ENCODE data around the gene GREB1.

Gene GREB1

DNA sequence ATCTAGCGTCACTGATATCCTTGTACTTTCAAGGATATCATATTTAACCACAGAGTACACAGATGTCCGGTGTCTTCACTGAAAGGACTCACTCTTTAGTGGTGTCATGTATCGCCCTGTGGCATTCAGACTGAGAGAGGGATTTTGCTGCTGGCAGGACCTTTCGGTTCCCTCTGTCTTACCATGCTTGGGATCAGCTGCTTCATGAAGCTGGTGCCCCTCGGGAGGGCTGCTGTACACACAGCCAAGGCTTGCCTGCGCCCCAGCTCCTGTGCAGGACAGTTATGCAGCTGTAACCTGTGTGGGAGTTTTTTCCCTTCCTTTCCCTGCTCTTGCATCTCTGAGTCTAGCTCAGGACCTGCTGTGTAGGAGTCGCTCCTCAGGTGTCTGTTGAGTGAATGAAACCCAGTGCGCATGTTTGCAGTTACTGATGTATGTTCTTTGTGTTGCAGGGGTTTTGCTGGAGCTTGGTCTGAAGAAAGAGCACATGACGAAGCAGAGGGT is 64.4 kb downstream of the GREB1 start:
- DNase-seq (ENCODE audit: low read depth in 2 of 2): no peak

DNA sequence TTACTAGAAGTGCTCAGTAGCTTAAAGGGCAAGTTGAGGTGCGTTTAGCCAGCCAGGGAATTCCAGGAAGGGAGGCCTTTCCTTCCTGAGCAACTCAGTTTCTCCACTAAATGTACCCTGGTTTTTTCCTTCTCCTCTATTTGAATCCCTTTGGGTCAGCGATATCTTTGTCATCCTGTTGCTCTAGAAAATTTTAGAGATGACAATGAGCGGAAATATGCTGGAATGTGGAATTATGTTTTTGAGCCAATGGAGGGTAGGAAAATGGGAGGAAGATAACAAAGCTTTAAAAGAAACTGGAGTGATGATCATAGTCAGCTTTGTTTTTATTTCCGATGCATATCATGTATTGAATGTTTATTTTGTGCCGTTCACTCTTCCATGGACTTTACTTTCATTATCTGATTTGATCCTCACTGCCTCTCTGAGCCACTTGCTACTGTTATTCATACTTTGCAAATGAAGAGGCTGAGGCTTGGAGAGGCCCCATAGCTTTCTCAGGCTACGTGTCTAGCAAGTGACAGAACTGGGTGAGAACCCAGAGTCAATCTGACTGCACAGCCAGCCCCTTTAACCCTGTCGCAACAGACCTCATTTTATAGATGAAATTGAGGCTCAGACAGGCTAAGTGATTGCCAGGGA is 68.8 kb downstream of the GREB1 start:
- DNase-seq (ENCODE audit: low read depth in 2 of 2): no peak

DNA sequence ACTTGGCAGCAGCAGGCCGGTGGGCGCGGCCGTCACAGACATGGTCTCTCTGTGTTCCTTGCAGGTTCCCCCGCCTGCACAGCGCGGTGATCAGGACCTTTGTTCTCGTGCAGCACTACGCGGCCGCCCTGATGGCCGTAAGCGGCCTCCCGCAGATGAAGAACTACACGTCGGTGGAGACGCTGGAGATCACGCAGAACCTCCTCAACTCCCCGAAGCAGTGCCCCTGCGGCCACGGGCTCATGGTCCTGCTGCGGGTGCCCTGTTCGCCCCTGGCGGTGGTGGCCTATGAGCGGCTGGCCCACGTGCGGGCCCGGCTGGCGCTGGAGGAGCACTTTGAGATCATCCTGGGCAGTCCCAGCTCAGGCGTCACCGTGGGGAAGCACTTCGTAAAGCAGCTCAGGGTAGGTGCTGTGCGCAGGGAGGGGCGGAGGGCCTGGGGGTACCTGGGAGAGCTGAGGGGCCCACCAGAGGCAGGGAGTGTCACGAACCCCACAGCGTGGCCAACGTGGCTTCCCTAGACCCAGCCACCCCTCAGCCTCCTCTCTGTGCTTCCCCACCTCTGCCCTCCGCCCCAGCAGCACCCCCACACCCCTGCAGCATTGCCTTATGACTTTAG is 76.9 kb downstream of the GREB1 start:
- no peak for DNase-seq (ENCODE audit: low read depth in 2 of 2)

DNA sequence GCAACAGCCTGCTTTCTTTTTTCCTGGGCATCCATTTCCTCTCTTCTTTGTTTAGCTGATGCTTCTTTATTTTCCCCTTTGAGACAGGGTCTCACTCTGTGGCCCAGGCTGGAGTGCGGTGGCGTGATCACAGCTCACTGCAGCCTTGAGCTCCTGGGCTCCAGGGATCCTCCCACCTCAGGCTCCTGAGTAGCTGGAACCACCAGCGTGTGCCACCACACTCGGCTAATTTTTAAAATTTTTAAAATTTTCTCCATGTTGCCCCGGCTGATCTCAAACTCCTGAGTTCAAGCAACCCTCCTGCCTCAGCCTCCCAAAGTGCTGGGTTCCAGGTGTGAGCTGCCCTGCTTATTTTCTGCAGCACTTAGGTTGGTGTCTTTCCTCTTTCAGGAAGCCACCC is 77.4 kb downstream of the GREB1 start:
- DNase-seq (ENCODE audit: low read depth in 2 of 2): no peak

DNA sequence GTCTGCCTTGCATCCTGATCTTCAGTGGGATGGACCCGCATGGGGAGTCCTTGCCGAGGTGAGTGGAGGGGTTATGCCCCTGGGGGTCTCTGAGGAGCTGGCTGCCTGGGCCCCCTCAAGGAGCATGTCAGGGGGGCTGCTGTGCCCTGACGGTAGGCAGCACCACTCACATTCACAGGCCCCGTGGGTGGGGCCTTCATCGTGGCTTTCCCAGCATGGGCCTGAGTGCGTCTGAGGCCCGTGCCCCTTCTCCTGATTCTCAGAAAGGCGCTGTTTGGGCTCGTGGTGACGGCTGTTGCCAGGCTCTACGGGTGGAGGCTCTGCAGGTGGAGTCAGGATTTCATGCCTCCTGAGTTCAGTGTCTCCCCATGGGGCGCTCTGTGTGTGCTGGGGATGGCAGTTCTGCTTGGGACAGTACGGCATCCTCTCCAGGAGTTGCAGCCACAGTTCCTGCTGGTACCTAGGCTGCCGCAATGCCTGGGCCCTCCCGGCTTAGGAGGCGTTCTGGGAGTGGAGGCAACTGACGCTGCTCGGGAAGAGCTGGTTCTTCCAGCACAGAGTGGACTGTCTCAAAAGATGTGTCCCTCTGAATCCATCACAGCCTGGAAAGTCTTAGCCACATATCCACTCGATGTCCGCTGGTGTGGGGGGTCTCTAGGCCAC is 78.8 kb downstream of the GREB1 start:
- DNase-seq (ENCODE audit: low read depth in 2 of 2): no peak

DNA sequence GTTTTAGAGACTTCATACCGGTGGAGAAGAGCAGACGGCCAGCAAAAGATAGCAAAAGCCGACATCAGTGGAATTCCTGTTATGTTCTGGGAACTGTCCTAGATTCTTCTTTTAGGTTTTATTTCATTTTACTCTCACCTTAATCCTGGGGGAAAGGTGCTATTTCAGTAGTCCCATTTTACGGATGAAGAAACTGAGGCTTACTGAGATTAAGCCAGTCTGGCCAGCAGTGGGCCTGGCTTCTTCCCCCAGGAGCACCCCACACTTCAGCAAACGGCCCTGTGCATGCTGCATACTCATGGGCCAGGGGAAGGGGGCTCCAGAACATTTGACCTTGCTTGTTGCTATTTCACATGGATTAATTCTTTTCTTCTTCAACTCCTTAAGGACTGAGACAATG is 79.5 kb downstream of the GREB1 start:
- DNase-seq (ENCODE audit: low read depth in 2 of 2): no peak

DNA sequence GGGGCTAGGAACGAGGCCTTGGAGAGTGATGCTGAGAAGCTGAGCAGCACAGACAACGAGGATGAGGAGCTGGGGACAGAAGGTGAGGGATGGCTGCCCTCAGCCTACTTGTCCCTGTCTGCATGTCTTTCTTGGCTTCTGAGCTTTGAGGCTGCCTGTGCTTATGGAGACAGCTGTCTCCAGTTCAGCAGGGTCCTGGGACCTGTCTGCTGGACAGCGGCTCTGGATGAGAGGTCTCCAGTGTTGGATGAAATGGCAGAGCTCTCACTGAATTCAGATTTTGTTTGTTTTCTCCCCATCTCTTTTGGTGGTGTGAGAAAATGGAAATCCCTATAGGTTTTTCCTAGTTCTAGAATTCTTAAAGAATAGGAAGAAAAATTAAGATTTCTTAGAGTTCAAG is 81.4 kb downstream of the GREB1 start:
- DNase-seq (ENCODE audit: low read depth in 2 of 2): no peak

DNA sequence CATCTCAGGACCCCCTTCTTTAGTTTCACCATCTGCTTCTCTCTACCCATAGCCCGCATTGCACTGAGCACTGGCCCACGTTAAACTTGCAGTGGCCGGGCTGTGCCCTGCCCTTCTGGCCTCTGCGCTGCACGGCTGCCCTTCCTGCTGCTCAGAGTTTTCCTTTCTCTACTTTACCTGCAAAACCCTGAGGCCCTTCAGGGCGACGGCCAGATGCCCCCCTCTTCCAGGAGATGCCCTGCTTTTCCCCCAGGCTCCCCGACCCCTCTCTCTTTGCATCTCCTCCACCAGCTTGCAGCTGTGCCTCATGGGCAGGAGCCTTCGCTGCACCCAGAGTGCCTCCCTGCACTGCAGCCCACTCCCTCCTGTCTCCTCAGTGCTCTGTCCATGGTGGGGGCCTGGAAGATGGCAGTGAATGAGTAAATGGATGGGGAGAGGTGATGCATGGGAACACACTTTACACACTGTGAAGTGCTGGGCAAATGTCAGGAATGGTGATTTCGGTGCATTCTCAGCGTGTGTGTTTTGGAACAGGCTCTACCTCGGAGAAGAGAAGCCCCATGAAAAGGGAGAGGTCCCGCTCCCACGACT is 82.3 kb downstream of the GREB1 start:
- no peak for DNase-seq (ENCODE audit: low read depth in 2 of 2)

DNA sequence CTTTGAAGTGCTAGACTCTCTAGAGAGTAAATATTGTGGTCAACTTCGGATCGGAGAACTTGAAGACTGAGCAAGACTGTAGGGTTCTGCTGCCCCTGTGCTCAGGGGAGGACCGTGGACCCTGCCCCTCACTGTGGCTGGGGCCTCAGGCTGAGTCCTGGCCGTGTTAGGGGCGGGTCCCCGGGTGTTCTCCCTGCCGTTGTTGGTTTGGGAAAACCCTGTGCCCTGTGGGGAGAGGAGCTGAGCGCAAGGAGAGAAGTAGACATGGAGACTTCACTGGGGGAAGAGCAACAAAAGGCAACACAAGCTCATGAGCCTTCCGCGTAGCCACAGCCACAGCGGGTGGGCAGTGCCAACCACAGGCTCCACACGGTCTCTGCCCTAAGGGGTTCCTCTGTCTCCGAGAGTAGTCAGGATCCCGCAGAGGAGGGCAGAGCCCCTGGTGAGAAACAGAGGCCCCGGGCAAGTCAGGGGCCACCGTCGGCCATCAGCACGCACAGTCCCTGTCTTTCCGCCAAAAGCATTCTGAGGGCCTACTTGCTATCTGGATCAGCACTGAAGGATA is 83.1 kb downstream of the GREB1 start:
- no peak for DNase-seq (ENCODE audit: low read depth in 2 of 2)

DNA sequence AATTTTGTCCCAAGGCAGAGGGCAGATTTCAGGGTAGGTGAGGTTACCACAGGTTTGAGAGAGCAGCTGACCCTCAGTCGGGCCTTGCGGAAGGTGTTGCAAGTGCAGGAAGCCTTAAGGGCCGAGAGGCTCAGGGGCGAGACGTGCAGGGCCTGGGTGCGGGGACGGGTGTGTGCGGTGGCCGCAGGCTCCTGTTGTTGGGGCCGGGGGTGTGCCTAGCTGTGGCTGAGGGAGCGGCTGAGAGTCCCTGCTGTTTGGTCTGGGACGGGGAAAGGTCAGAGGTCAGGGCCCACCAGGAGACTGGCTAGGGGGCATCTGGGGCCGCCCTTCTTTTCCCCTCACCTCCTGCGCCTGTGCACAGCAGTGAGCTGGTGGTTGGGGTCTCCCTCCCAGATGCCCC is 83.7 kb downstream of the GREB1 start:
- no peak for DNase-seq (ENCODE audit: low read depth in 2 of 2)

DNA sequence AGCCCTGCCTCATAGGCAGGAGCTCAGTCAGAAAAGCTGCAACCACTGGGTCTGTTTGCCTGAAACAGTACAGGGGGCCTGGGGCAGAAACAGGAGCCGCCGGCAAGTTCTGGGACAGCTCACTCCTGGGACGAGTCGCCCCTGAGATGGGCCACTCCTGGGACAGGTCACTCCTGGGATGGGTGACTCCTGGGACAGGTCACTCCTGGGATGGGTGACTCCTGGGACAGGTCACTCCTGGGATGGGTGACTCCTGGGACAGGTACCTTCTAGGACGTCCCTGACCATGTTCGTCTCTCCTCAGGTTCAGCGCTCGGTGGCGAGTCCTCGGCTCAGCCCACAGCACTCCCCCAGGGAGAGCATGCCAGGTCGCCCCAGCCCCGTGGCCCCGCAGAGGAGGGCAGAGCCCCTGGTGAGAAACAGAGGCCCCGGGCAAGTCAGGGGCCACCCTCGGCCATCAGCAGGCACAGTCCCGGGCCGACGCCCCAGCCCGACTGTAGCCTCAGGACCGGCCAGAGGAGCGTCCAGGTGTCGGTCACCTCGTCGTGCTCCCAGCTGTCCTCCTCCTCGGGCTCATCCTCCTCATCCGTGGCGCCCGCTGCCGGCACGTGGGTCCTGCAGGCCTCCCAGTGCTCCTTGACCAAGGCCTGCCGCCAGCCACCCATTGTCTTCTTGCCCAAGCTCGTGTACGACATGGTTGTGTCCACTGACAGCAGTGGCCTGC is 84.3 kb downstream of the GREB1 start:
- no peak for DNase-seq (ENCODE audit: low read depth in 2 of 2)

DNA sequence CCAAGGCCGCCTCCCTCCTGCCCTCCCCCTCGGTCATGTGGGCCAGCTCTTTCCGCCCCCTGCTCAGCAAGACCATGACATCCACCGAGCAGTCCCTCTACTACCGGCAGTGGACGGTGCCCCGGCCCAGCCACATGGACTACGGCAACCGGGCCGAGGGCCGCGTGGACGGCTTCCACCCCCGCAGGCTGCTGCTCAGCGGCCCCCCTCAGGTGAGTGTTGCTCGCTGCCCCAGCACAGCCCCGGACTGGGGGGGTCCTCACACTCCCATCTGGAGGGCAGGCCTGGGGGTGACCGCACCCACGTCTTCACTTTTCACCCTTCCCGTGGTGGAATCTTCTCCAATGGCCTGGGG is 84.8 kb downstream of the GREB1 start:
- no peak for DNase-seq (ENCODE audit: low read depth in 2 of 2)

DNA sequence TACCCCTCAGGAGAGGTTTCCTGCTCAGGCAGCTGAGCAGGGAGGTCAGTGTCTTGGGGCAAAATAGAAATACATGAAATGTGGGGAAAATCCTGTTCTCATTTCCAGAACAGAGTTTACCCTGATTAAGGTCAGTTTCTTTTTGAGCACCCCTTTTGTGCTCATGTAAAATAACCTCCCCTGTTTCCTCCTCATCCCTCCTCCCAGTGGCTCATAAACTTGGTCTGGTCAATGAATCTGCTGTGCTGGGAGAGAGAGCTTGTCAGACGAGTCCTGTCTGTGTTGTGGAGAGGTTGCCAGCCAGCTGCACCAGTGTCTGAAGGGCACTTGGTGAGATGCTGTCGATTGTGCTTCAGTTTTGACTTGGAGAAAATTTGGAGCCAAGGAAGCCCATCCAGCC is 87.6 kb downstream of the GREB1 start:
- DNase-seq (ENCODE audit: low read depth in 2 of 2): no peak

DNA sequence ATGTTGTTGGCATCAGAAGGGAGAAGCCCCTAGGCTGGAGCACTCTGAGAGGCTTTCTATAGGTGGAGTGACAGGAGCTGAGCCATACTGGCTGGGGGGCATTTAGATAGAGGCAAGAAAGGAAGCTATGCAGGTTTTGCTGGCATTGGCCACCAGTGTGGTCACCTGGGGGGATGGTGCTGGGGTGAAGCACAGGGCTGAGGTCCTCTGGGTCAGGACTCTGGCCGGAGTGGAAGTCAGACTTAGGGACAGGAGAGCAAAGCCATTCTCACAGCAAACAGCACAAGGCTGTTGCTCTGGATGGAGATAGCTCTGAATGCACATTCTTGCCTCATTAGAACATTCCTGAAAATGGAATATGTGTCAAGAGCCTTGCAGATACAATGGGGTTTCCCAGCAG is 88.8 kb downstream of the GREB1 start:
- no peak for DNase-seq (ENCODE audit: low read depth in 2 of 2)

DNA sequence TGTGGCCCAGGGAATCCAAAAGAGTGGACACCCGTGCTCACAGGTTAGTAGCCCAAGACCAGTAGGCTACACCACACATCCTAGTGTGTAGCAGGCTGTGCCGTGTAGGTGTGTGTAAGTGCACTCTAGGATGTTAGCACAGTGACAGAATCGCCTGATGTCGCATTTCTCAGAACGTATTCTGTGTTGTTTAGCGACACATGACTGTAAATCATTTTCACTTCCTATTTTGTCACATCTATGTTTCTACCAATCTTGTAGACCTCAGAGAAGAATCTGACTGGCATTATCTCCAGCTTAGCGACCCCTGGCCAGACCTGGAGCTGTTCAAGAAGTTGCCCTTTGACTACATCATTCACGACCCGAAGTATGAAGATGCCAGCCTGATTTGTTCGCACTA is 91.0 kb downstream of the GREB1 start:
- DNase-seq (ENCODE audit: low read depth in 2 of 2): no peak

DNA sequence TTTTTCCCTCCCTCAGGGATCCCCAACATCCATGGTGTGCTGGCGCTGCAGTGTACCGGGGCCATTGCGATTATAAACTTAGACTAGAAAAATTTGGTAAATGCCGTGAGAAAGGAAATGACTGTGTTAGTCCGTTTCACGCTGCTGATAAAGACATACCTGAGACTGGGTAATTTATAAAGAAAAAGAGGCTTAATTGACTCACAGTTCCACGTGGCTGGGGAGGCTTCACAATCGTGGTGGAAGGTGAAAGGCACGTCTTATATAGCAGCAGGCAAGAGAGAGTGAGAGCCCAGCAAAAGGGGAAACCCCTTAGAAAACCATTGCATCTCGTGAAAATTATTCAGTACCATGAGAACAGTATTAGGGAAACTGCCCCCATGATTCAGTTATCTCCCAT is 91.8 kb downstream of the GREB1 start:
- DNase-seq (ENCODE audit: low read depth in 2 of 2): no peak

DNA sequence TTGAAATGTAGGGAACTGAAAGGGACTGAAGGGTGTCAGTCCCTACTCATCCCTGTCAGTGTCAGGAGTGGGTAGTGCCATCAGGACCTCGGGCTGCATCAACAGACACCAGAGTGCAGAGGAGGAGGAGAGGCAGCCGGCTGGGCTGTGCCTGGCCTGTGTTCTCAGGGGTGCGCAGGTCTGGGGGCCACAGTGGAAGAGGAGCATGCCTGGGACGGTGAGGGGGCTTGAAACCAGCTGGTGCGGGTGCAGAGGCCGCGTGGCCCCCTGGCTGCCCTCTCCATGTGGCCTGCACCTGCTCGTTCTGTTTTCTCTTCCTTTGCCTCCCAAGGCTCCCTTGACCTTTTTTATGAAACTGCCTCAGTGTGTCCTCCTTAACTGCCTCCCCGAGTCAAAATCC is 94.8 kb downstream of the GREB1 start:
- no peak for DNase-seq (ENCODE audit: low read depth in 2 of 2)

DNA sequence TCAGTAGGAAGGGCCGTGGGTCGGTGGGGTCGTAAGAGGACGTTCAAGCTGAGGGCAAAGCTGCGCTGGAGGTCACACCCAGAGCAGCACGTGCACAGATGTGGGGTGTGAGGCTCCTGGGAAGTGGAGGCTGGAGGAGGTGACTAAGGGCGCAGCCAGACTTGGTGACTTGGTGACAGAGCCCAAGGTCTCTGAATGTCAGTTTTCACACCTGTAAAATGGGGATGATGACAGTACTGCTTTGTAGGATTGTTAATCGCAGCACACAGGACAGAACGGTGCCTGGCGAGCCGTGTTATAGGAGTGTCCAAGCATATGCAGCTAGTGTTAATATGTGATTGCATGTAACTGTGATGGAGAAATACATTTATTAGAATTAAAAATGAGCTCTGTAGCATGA is 95.4 kb downstream of the GREB1 start:
- no peak for DNase-seq (ENCODE audit: low read depth in 2 of 2)

DNA sequence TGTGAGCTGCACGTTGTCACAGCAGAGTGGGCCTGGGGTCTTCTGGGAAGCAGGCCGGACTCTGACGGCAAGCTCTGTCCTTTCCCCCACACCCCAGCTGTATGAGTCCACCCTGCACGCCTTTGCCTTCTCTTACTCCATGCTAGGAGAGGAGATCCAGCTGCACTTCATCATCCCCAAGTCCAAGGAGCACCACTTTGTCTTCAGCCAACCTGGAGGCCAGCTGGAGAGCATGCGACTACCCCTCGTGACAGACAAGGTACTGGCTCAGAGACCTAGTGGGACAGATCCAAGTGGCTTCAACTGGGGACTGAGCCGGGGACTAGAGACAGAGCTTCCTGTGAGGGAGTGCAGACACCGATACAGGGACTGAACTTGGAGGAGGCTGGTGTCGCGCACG is 96.0 kb downstream of the GREB1 start:
- DNase-seq (ENCODE audit: low read depth in 2 of 2): no peak

DNA sequence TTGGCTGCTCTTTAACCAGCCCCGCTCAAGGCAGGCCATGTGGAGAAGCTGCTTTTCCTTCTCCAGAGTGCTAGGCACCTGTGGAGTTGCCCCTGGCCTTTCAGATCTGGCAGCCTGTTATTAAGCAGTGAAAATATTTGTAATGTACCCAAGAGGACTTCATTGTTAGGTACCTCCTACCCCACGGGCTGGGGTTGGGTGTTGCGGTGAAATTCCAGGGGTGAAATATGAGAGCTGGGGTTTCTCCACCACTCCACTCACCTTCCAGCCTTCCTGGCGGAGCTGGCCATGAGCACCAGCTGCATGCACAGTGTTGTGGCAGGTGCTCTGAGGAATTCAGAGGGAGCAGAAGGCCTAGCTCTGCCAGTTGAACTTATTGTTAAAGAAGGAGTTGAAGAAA is 97.0 kb downstream of the GREB1 start:
- no peak for DNase-seq (ENCODE audit: low read depth in 2 of 2)

DNA sequence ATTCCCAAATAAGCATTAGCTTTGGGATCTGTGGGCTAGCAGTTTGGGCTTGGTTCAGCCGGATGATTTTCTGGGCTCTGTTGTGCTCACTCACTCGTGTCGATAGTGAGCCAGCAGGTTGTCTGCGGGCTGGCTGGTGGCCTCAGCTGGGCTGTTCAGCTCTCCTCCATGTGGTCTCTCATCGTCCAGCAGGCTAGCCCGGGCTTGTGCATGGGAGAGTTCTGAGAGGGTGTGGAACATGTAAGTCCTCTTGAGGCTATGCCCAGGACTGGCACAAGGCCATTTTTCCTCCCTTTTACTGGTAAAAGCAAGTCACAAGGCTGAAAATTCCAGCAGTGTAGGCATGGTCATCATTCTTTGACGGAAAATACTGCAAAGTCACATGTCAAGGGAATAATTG is 97.6 kb downstream of the GREB1 start:
- DNase-seq (ENCODE audit: low read depth in 2 of 2): no peak

DNA sequence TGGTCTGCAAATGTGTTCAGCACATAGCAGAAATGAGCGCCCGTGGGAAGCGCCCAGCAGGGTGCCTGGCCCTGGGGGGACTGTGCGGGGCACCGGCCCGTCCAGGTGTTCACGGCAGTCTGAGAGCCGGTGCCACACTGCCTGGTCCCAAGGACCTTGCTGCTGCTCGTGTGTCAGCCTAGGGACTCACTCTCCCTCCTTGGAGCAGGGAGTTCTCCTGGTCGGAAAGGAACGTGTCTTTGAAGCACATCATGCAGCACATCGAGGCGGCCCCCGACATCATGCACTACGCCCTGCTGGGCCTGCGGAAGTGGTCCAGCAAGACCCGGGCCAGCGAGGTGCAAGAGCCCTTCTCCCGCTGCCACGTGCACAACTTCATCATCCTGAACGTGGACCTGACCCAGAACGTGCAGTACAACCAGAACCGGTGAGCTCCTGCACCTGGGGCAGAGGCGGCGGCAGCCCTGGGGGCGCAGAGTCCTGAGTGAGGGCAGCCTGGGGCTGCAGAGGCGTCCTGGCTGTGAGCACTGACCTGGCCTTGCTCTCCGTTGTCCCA is 100.2 kb downstream of the GREB1 start:
- no peak for DNase-seq (ENCODE audit: low read depth in 2 of 2)

Measured in stimulated activated CD4-positive, alpha-beta T cell treated with anti-CD3 and anti-CD28 coated beads, Interleukin-1b, Interleukin-23, amount 100 ng/mL, for 1 hour (primary cell).